ENCODE results near the gene MRGPRG.
"Not testable (repeated sequence)": the region's sequence is repeated elsewhere in the genome, so short reads cannot be mapped to it uniquely, and the experiment has no call there.

MRGPRG gene

DNA sequence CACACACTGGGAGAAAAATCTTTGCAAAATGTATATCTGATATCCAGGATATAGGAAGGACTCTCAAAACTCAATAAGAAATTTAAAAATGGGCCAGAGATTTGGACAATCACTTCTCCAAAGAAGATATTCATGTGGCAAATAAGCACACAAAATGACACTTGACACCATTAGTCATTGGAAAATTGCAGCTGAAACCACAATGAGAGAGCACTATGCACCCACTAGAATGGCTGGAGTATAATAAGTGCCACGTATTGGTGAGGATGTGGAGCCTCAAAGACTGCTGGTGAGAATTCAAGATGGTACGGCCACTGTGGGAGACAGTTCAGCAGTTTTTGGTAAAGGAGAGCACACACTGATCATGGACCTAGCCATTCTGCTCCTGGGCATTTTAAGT lies 40.7 kb downstream of the MRGPRG start:
- Histone ChIP-seq H3K36me3 (ENCODE audit: insufficient read depth, low read length) (no peaks in the 10 kb centered on the region), H3K9me3 (ENCODE audit: insufficient read depth, low read depth, low read length) (peaks cover 10% of the 10 kb centered on the region; the same call in 1 of the 2 replicates), H3K27me3 (ENCODE audit: insufficient read depth, low read length) (no peaks in the 10 kb centered on the region), H3K4me3 (ENCODE audit: low read length) (no peak overlapping the region), H3K9ac (ENCODE audit: low read depth, low read length) (no peak overlapping the region), H3K27ac (ENCODE audit: low read depth, low read length) (no peak overlapping the region), H3K4me1 (ENCODE audit: insufficient read depth, low read length) (no peaks in the 10 kb centered on the region)
- 89% methylated on average over 2 of the region's 2 CpGs for WGBS

DNA sequence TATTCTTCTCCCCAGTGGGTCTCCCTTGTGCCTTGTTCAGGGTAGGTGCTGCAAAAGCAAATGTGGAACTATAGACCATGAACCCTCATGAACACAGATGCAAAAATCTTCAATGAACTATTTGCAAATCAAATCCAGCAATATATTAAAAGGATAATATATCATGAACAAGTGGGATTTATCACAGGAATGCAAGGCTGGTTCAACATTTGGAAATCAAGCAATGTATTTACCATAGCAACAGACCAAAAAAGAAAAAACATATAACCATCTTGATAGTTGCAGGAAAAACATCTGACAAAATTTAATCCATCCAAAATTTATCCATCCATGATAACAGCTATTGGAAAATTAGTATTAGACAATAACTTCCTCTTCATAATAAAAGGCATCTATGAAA lies 42.1 kb downstream of the MRGPRG start:
- no peaks in the 10 kb centered on the region for H3K36me3 ChIP-seq (ENCODE audit: insufficient read depth, low read length)
- peaks cover 10% of the 10 kb centered on the region; the same call in 1 of the 2 replicates for H3K9me3 ChIP-seq (ENCODE audit: insufficient read depth, low read depth, low read length)
- H3K27ac ChIP-seq (ENCODE audit: low read depth, low read length), result no peak overlapping the region
- H3K9ac ChIP-seq (ENCODE audit: low read depth, low read length), result no peak overlapping the region
- H3K27me3 ChIP-seq (ENCODE audit: insufficient read depth, low read length), result 0 out of 2 replicates have a peak, but pooled peaks cover under 1% of the 10 kb centered on the region
- no peaks in the 10 kb centered on the region for H3K4me1 ChIP-seq (ENCODE audit: insufficient read depth, low read length)
- H3K4me3 ChIP-seq (ENCODE audit: low read length), result no peak overlapping the region

DNA sequence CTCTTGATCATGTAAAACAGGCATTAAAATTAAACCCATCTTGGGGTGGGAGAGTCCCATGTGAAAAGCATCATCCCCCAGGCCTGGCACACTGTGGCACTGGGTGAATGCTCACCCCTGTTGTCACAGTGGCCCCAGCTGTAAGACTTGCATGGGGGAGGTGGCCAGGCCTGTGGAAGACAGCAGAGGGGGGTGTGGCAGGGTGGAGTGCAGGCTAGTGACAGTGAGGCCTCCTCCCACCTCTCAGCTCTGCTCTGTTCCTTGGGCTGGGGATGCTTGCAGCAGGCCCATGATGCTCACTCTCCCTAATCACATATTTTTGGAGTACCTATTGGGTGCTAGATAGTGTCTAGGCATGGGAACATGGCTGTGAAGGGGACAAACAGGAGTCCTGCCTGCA lies 43.4 kb downstream of the MRGPRG start:
- Histone ChIP-seq H3K9me3 (ENCODE audit: insufficient read depth, low read depth, low read length) (peaks cover 10% of the 10 kb centered on the region; the same call in 1 of the 2 replicates), H3K36me3 (ENCODE audit: insufficient read depth, low read length) (no peaks in the 10 kb centered on the region), H3K27ac (ENCODE audit: low read depth, low read length) (no peak overlapping the region), H3K4me3 (ENCODE audit: low read length) (no peak overlapping the region), H3K4me1 (ENCODE audit: insufficient read depth, low read length) (no peaks in the 10 kb centered on the region), H3K27me3 (ENCODE audit: insufficient read depth, low read length) (peaks cover 10% of the 10 kb centered on the region; the same call in 1 of the 2 replicates), H3K9ac (ENCODE audit: low read depth, low read length) (no peak overlapping the region)

DNA sequence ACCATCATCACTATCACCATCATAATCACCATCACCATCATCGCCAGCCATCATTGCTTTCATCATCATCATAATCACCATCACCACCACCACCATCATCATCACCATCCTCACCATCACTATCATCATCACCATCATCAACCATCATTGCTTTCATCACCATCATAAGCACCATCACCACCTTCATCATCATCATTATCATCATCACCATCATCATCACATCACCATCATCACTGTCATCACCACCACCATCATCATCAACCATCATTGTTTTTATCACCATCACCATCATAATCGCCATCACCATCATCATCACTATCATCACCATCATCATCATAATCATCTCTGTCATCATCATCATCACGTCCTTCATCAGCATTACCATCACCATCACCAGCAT lies 44.2 kb downstream of the MRGPRG start:
- peaks cover 5% of the 10 kb centered on the region; the same call in 1 of the 2 replicates for H3K4me1 ChIP-seq (ENCODE audit: insufficient read depth, low read length)
- peaks cover 10% of the 10 kb centered on the region; the same call in 1 of the 2 replicates for H3K9me3 ChIP-seq (ENCODE audit: insufficient read depth, low read depth, low read length)
- no peaks in the 10 kb centered on the region for H3K36me3 ChIP-seq (ENCODE audit: insufficient read depth, low read length)
- H3K9ac ChIP-seq (ENCODE audit: low read depth, low read length), result no peak overlapping the region
- H3K27ac ChIP-seq (ENCODE audit: low read depth, low read length), result no peak overlapping the region
- peaks cover 12% of the 10 kb centered on the region; the same call in 1 of the 2 replicates for H3K27me3 ChIP-seq (ENCODE audit: insufficient read depth, low read length)
- no peak overlapping the region for H3K4me3 ChIP-seq (ENCODE audit: low read length)
- WGBS, result 90% methylated on average over 3 of the region's 3 CpGs

DNA sequence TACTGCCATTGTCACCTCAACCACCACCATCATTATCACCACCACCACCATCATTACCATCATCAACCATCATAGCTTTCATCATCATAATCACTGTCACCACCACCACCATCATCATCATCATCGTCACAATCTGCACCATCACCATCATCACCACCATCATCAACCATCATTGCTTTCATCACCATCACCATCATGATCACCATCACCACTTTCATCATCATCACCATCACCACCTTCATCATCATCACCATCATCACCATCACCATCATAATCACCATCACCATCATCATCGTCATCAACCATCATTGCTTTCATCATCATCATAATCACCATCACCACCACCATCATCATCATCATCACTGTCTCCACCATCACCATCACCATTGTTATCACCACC lies 44.8 kb downstream of the MRGPRG start:
- H3K9me3 ChIP-seq (ENCODE audit: insufficient read depth, low read depth, low read length), result peaks cover 10% of the 10 kb centered on the region; the same call in 1 of the 2 replicates
- 94% methylated on average over 2 of the region's 2 CpGs for WGBS
- H3K4me1 ChIP-seq (ENCODE audit: insufficient read depth, low read length), result peaks cover 9% of the 10 kb centered on the region; the same call in 1 of the 2 replicates
- peaks cover 18% of the 10 kb centered on the region for H3K27me3 ChIP-seq (ENCODE audit: insufficient read depth, low read length)
- no peak overlapping the region for H3K9ac ChIP-seq (ENCODE audit: low read depth, low read length)
- H3K4me3 ChIP-seq (ENCODE audit: low read length), result no peak overlapping the region
- H3K36me3 ChIP-seq (ENCODE audit: insufficient read depth, low read length), result no peaks in the 10 kb centered on the region
- no peak overlapping the region for H3K27ac ChIP-seq (ENCODE audit: low read depth, low read length)

DNA sequence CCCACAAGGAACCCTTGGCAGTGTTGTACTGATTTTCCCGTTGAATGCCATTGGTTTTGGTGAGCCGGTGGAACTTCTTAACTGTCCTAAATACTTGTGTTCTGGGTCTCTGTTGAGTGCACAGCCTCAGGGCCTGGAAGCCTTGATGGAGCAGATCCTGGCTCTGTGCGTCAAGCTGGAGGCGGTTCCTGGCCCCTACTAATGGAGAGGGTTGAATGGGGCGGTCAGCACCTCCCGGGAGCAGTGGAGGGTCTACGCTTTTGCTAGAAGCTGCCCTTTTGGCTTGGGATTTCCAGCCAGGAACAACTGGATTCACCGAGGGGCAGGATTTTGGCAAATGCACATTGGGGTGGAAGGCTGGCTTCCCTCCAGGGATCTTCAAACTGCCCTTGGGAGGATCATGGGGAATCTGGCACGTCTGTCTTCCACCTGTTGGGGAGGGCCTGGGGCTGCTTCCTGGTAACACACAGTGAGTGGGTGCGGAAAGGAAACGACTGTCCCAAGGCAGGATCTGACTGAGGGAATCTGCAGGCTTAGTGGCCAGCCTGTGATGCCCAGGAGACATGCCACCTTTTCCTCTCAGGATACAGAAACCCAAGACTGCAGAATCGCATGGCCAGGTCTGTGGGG lies 46.6 kb downstream of the MRGPRG start:
- H3K9me3 ChIP-seq (ENCODE audit: insufficient read depth, low read depth, low read length), result peaks cover 10% of the 10 kb centered on the region; the same call in 1 of the 2 replicates
- 87% methylated on average over 12 of the region's 12 CpGs for WGBS
- peaks cover 22% of the 10 kb centered on the region for H3K27me3 ChIP-seq (ENCODE audit: insufficient read depth, low read length)
- peaks cover 9% of the 10 kb centered on the region; the same call in 1 of the 2 replicates for H3K4me1 ChIP-seq (ENCODE audit: insufficient read depth, low read length)
- H3K4me3 ChIP-seq (ENCODE audit: low read length), result no peak overlapping the region
- no peaks in the 10 kb centered on the region for H3K36me3 ChIP-seq (ENCODE audit: insufficient read depth, low read length)
- no peak overlapping the region for H3K27ac ChIP-seq (ENCODE audit: low read depth, low read length)
- no peak overlapping the region for H3K9ac ChIP-seq (ENCODE audit: low read depth, low read length)

DNA sequence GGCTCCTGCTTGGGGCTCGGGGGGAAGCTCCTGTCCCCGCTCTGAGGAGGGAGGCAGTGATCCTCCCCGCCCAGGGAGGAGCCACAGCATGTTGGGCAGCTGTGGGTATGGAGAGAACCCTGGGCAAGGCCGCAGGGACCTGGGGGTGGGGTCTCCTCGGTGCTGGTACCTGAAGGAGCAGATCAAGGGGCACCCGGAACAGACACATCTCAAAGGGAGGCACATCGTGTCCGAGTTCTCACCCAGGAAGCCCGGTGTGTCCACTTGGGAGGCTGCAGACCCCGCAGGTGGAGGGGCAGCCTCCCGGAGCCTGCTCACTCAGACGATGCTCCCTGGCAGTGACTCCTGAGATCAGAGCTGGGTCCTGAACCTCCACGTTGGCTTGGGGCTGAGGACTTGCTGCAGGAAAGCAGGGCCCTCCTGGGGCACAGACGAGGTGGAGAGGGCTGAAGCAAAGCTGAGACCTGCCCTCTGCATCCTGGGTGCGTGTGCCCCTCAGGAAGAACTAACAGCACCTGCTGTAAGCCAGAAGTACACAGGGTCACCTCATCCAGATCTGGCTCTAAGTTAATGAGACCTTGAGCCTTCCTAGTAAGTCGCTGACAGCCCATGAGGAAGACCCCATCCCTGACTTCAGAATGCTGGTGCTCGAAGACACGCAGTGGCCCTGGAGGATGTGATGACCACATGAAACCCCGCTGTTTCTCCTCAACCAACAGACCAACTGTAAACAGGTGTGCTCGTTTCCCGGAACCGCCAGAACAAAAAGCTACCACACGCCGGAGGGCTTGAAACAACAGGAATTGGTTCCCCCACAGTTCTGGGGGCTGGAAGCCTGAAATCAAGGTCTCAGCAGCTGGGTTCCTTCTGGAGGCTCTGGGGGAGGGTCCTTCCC lies 47.6 kb downstream of the MRGPRG start:
- Histone ChIP-seq H3K4me1 (ENCODE audit: insufficient read depth, low read length) (peaks cover 9% of the 10 kb centered on the region; the same call in 1 of the 2 replicates), H3K9ac (ENCODE audit: low read depth, low read length) (no peak overlapping the region), H3K27ac (ENCODE audit: low read depth, low read length) (no peak overlapping the region), H3K36me3 (ENCODE audit: insufficient read depth, low read length) (no peaks in the 10 kb centered on the region), H3K27me3 (ENCODE audit: insufficient read depth, low read length) (peaks cover 25% of the 10 kb centered on the region), H3K9me3 (ENCODE audit: insufficient read depth, low read depth, low read length) (no peaks in the 10 kb centered on the region), H3K4me3 (ENCODE audit: low read length) (no peak overlapping the region)
- WGBS, result 91% methylated on average over 24 of the region's 24 CpGs

DNA sequence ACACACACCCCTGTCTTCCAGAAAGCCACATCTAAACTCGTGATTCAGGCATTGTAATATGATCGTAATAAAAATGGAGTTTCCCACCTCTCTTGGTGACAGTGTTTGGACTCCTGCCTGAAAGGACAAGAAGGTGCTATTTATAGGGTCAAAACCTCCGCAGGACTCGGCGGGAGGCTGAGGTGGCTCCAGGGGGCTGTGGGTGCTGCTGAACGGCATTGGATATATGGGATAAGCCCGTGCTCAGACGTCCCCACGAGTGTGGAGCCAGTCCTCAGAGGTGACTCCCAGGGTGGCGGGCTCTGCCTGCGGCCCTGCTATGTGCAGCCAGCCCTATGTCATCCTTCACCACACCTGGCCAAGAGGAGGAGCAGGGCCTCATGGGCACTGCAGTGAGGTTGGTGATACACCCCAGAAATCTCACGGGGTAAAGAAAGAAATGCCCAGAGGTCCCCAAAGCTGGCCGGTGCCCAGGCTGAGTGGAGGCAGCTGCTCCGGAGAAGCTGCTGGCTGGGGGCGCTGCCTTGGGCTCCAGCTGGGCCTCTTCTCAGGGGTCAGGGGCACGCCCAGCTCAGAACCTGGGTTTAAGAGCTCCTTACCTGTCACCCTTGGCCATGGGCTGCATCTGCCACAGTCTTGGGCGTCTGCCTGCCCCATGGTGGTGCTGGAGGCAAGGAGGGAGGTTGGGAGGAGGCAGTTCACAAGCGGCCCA lies 48.4 kb downstream of the MRGPRG start:
- no peak overlapping the region for H3K9ac ChIP-seq (ENCODE audit: low read depth, low read length)

DNA sequence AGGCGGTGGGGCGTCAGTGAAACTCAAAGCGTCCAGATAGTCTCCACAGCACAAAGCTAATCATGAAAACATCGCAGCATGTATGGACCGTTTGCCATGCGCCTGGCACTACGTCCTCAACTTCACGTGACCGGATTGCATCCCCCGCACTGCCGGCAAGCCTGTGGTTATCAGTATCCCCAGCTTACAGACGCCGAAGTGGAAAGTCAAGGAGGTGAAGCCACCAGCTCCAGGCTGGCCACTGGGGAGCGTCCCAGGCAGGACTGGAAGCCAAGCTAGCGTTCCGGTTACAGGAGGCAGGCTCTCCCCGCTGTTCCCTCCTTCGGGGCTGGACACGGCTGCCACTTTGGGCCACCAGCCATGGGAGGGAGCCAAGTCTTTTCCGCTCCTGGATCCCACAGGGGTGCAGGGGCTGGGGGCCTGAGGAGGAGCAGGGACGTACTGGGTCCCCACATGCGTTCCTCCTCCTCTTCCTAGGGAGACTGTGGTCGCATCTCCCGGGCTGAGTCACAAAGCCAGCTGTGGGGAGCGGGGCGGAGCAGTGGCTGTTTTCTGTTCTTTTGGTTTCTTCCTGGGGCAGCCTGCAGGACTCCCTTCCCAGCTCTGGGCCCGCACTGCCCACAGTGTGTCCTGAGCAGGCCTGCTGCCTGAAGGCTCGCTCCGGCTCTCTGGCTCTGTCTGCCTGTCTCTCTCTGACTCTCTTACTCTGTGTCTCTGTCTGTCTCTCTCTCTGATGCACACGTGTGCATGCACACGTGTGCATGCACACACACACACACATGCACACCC lies 49.2 kb downstream of the MRGPRG start:
- no peaks in the 10 kb centered on the region for H3K9me3 ChIP-seq (ENCODE audit: insufficient read depth, low read depth, low read length)
- H3K36me3 ChIP-seq (ENCODE audit: insufficient read depth, low read length), result no peaks in the 10 kb centered on the region
- H3K9ac ChIP-seq (ENCODE audit: low read depth, low read length), result peak overlapping the region; percentile 16; the same call in 1 of the 2 replicates
- H3K4me1 ChIP-seq (ENCODE audit: insufficient read depth, low read length), result peaks cover 13% of the 10 kb centered on the region; the same call in 1 of the 2 replicates
- WGBS, result 20% methylated on average over 31 of the region's 31 CpGs
- H3K27me3 ChIP-seq (ENCODE audit: insufficient read depth, low read length), result peaks cover 37% of the 10 kb centered on the region
- no peak overlapping the region for H3K27ac ChIP-seq (ENCODE audit: low read depth, low read length)
- H3K4me3 ChIP-seq (ENCODE audit: low read length), result peak overlapping the region; percentile 22

More for the DNA sequence above, 48.4 kb downstream of the MRGPRG start:
- H3K27me3 ChIP-seq (ENCODE audit: insufficient read depth, low read length), result peaks cover 33% of the 10 kb centered on the region
- no peaks in the 10 kb centered on the region for H3K36me3 ChIP-seq (ENCODE audit: insufficient read depth, low read length)
- no peak overlapping the region for H3K4me3 ChIP-seq (ENCODE audit: low read length)
- H3K4me1 ChIP-seq (ENCODE audit: insufficient read depth, low read length), result peaks cover 12% of the 10 kb centered on the region; the same call in 1 of the 2 replicates
- H3K9me3 ChIP-seq (ENCODE audit: insufficient read depth, low read depth, low read length), result no peaks in the 10 kb centered on the region
- H3K27ac ChIP-seq (ENCODE audit: low read depth, low read length), result no peak overlapping the region
- WGBS, result 87% methylated on average over 18 of the region's 18 CpGs

DNA sequence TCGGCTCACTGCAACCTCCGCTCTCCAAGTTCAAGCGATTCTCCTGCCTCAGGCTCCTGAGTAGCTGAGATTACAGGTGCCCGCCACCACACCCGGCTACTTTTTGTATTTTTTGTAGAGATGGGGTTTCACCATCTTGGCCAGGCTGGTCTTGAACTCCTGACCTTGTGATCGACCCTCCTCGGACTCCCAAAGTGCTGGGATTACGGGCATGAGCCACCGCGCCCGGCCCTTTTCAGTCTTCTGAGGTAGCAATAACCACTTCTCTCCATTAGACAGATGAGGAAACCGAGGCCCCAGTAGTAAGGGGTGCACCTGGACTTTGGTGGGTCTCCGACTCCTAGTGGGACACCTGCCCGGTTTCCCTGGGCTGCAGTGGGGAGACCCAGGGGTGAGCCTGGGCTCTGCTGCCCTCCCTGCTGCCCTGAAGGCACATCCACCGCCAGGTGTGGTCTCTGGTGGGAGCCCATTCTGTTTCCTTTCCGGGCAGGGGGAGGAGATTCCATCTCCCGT lies 49.8 kb downstream of the MRGPRG start:
- not testable (repeated sequence) for H3K27ac ChIP-seq (ENCODE audit: low read depth, low read length); H3K9ac ChIP-seq (ENCODE audit: low read depth, low read length); H3K36me3 ChIP-seq (ENCODE audit: insufficient read depth, low read length); H3K9me3 ChIP-seq (ENCODE audit: insufficient read depth, low read depth, low read length)
- H3K27me3 ChIP-seq (ENCODE audit: insufficient read depth, low read length), result peaks cover 43% of the 10 kb centered on the region
- H3K4me3 ChIP-seq (ENCODE audit: low read length), result peak overlapping the region; percentile 22; the same call in 1 of the 2 replicates
- H3K4me1 ChIP-seq (ENCODE audit: insufficient read depth, low read length), result peaks cover 19% of the 10 kb centered on the region
- 85% methylated on average over 17 of the region's 17 CpGs for WGBS

All from HUES64 (cell line).